ENCODE measurements around the gene CHAC1. TPM values are rescaled to one million over a fixed set of nuclear protein-coding genes. Genes with fewer than 3 reads are reported as not detected.

Gene CHAC1
- 3.5 to 6.9 TPM (median 3.9 TPM) in 5 replicates for total RNA-seq (2022; extraction: Qiagen RNA extraction; ENCODE audit: low read depth)

DNA sequence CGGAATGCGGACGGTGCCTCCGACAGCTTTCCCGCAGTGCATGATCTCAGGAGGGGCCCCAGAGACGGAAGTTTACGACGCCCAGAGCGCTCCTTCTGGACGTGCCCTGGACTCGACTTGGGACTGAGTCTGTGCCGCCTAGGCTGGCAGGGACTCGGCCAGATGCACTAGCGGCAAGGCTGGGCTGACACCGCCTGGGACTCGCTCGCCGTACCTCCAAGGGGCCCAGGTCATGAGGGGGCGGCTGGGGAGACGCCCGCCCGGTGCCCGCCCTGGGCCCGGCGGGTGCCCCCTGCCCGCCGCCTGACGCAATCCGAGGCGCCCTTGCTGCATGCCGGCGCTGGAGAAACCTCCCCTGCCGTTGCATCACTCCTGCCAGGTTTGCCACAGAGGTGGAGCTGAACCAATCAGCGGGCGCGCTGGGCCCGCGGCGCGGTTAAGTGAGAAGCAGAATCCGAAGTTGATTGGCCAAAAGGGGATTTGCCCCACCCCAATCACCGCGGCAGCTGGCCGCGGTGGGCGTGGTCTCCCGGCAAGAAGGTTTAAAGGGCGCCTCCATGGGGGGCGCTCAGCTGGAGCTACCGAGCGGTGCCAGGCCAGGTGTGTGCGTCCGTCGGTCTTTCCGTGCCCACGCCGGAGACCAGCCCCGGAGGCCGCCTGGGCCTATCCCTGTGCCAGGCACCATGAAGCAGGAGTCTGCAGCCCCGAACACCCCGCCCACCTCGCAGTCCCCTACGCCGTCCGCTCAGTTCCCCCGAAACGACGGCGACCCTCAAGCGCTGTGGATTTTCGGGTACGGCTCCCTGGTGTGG lies at the start of gene CHAC1:
TSS of gene CHAC1 (plus strand) at position 571 of the 812 bp plus-strand sequence. CDS start at position 684, 113 bp downstream.

GRCh38 chr15:40928821-40929659 lies 24.2 kb upstream of the CHAC1 start, which contains the start of gene DLL4:
TSS of gene DLL4 (plus strand) at chr15:40929340. CDS start at chr15:40929669, 329 bp downstream.

Other genes with a start within 250 kb of the CHAC1 start
- 21.9 to 25.0 TPM (median 24.0 TPM) in 5 replicates for gene RMDN3, start 198.2 kb upstream of the CHAC1 start, total RNA-seq (2022; extraction: Qiagen RNA extraction; ENCODE audit: low read depth)
- gene GCHFR, start 189.4 kb upstream of the CHAC1 start, total RNA-seq (2022; extraction: Qiagen RNA extraction; ENCODE audit: low read depth), result 6.8 to 8.8 TPM (median 7.4 TPM) in 5 replicates
- 0.07 to 0.14 TPM (median 0.12 TPM) in 4 of 5 replicates, not detected in the other for gene C15orf62, start 183.5 kb upstream of the CHAC1 start, total RNA-seq (2022; extraction: Qiagen RNA extraction; ENCODE audit: low read depth)
- 17.6 to 19.5 TPM (median 18.1 TPM) in 5 replicates for gene ZFYVE19, start 146.4 kb upstream of the CHAC1 start, total RNA-seq (2022; extraction: Qiagen RNA extraction; ENCODE audit: low read depth)
- 20.9 to 26.7 TPM (median 24.3 TPM) in 5 replicates for gene DNAJC17, start 146.0 kb upstream of the CHAC1 start, total RNA-seq (2022; extraction: Qiagen RNA extraction; ENCODE audit: low read depth)
- 0.19 to 0.35 TPM (median 0.28 TPM) in 3 of 5 replicates, not detected in the others for gene PPP1R14D, start 124.8 kb upstream of the CHAC1 start, total RNA-seq (2022; extraction: Qiagen RNA extraction; ENCODE audit: low read depth)
- gene SPINT1, start 109.4 kb upstream of the CHAC1 start, total RNA-seq (2022; extraction: Qiagen RNA extraction; ENCODE audit: low read depth), result 0.79 to 1.1 TPM (median 0.85 TPM) in 5 replicates
- gene RHOV, start 79.2 kb upstream of the CHAC1 start, total RNA-seq (2022; extraction: Qiagen RNA extraction; ENCODE audit: low read depth), result 4.9 to 6.1 TPM (median 5.3 TPM) in 5 replicates
- gene VPS18, start 59.0 kb upstream of the CHAC1 start, total RNA-seq (2022; extraction: Qiagen RNA extraction; ENCODE audit: low read depth), result 21.5 to 25.1 TPM (median 22.6 TPM) in 5 replicates
- gene DLL4, start 24.1 kb upstream of the CHAC1 start, total RNA-seq (2022; extraction: Qiagen RNA extraction; ENCODE audit: low read depth), result 0.40 to 0.63 TPM (median 0.51 TPM) in 5 replicates
- 12.7 to 14.4 TPM (median 13.7 TPM) in 5 replicates for gene INO80, start 162.8 kb downstream of the CHAC1 start, total RNA-seq (2022; extraction: Qiagen RNA extraction; ENCODE audit: low read depth)